ENCODE results near the gene SYNDIG1. TPM values are rescaled to one million over a fixed set of nuclear protein-coding genes. Genes with fewer than 3 reads are reported as not detected.

The SYNDIG1 gene
- 0.49 and 0.75 TPM in 2 replicates for total RNA-seq
- long read RNA-seq, partial matches to known transcripts: 1 of 3 reads
- long read RNA-seq, other reads (novel, unspliced or antisense): 1 of 3 reads

DNA sequence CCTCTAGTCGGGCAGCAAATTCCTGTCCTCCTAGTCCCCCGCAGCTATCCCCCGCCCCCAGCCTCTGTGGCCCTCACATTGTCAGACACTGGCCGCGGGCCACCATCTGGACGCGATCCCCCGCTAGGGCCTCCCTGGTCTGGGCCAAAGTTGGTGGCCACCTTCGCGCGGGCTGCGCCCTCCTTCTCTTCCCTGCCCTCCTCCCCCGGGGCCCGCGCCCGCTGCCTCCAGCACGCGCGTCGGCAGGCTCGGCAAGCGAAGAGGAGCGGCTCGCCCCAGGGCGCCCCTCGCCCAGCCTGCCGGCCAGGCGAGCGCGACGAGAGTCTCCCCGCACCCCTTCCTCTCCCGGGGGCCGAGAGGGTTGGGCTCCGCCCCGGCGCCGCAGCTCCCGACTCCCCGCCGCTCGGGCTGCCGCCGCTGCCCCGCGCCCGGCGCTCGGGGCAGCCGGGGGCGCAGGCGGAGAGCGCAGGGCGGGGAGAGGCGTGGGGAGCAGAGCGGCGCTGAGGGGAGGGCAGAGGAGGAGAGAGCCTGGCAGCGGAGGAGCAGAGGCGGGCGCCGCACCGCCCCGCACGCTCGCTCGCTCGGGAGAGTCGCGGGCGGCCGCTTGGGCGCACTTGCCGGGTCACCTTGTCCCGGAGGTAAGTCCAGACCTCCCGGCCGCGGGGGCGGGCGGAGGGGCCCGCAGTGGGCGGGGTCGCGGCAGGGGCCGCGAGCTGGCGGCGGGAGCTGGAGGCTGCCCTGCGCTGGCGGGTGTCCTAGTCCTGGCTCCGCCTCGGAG lies at the start of gene SYNDIG1:
TSS of gene SYNDIG1 (plus strand) at position 514 of the 778 bp plus-strand sequence. CDS start 73,469 bp downstream, outside the sequence.
- H3K4me1 Mint-ChIP-seq: peaks cover 20% of the 10 kb centered on the region
- TF ChIP-seq, protein P1, sequence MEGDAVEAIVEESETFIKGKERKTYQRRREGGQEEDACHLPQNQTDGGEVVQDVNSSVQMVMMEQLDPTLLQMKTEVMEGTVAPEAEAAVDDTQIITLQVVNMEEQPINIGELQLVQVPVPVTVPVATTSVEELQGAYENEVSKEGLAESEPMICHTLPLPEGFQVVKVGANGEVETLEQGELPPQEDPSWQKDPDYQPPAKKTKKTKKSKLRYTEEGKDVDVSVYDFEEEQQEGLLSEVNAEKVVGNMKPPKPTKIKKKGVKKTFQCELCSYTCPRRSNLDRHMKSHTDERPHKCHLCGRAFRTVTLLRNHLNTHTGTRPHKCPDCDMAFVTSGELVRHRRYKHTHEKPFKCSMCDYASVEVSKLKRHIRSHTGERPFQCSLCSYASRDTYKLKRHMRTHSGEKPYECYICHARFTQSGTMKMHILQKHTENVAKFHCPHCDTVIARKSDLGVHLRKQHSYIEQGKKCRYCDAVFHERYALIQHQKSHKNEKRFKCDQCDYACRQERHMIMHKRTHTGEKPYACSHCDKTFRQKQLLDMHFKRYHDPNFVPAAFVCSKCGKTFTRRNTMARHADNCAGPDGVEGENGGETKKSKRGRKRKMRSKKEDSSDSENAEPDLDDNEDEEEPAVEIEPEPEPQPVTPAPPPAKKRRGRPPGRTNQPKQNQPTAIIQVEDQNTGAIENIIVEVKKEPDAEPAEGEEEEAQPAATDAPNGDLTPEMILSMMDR (conservative IDR thresholded peaks at IDR 0.05): no peak
- peaks cover 93% of the 10 kb centered on the region for H3K27me3 Mint-ChIP-seq (ENCODE audit: low read depth)
- DNase-seq (ENCODE audit: low read depth, low spot score): no peak
- H3K9me3 Mint-ChIP-seq: no peaks in the 10 kb centered on the region
- H3K36me3 Mint-ChIP-seq (ENCODE audit: low read depth): no peaks in the 10 kb centered on the region
- no peak within 1 kb of the TSS for H3K27ac Mint-ChIP-seq (ENCODE audit: unreplicated experiment)
- H3K4me3 Mint-ChIP-seq: peak within 1 kb of the TSS; percentile 84

DNA sequence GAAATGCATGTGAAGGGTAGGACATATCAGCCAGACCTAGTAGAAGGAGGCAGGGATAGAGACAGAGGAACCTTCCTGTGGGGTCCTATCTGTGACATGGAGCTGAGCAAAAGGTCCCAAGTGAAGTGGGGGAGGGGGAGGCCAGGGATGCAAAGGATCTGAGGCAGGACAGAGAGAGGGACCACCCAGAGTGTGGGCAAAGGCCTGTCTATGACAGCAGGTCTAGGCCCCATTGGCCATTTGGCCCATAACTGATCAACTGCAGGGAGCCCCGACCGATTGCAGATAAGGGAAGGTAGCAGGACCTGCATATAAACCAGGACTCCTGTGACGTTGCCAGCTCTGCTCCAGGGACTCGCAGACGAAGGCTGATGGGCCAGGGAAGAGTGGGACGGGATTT lies 49.6 kb upstream of the SYNDIG1 start:
- peaks cover 7% of the 10 kb centered on the region for H3K27me3 Mint-ChIP-seq (ENCODE audit: low read depth)
- H3K4me1 Mint-ChIP-seq: peaks cover 14% of the 10 kb centered on the region
- H3K4me3 Mint-ChIP-seq: no peak overlapping the region
- peaks cover 3% of the 10 kb centered on the region for H3K9me3 Mint-ChIP-seq
- peaks cover 2% of the 10 kb centered on the region for H3K36me3 Mint-ChIP-seq (ENCODE audit: low read depth)
- TF ChIP-seq, protein P1 (conservative IDR thresholded peaks at IDR 0.05): no peak
- DNase-seq (ENCODE audit: low read depth, low spot score): no peak
- no peak overlapping the region for H3K27ac Mint-ChIP-seq (ENCODE audit: unreplicated experiment)

DNA sequence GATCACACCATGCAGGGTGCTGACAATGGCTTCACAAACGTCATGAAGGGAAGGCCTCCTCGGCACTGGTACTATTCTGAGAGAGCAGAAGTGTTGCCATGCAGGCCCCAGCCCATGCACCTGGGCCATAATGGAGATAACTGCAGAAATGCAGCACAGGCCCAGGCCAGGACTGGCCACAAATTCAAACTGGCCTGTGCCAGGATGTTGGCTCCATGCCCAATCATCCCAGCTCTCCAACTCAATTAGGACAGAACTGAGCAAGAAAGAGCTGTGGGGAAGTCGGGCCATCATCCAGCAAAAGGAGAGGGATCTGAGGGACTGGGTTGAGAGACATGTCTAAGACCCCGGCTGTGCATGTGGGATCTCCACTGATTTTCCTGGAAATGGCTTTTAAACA lies 48.9 kb upstream of the SYNDIG1 start:
- peaks cover 3% of the 10 kb centered on the region for H3K9me3 Mint-ChIP-seq
- DNase-seq (ENCODE audit: low read depth, low spot score): no peak
- peaks cover 20% of the 10 kb centered on the region for H3K4me1 Mint-ChIP-seq
- peaks cover 2% of the 10 kb centered on the region for H3K36me3 Mint-ChIP-seq (ENCODE audit: low read depth)
- TF ChIP-seq, protein P1 (conservative IDR thresholded peaks at IDR 0.05): no peak
- H3K27ac Mint-ChIP-seq (ENCODE audit: unreplicated experiment): no peak overlapping the region
- peaks cover 9% of the 10 kb centered on the region for H3K27me3 Mint-ChIP-seq (ENCODE audit: low read depth)
- no peak overlapping the region for H3K4me3 Mint-ChIP-seq

DNA sequence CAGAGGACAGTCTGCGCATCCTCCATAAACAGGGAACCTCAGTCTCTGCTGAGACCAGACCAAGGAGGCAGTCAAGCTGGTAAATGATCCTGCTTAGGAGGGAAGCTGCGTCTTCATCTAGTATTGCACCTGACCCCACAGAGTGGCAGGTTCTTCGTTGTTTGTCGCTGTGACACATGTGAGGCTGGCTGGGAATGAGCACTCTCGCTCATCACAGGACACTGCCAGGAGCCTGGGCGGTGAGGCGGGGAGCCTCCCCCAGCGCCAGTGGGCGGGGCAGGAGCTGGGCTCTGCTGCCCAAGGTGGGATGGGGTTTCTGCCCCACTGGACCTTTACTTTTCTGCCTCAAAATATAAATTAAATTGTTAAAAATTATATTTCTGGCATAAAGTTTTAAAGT lies 48.4 kb upstream of the SYNDIG1 start:
- Mint-ChIP-seq H3K9me3 (peaks cover 3% of the 10 kb centered on the region), H3K36me3 (ENCODE audit: low read depth) (peaks cover 2% of the 10 kb centered on the region), H3K4me1 (peaks cover 23% of the 10 kb centered on the region), H3K4me3 (no peak overlapping the region), H3K27me3 (ENCODE audit: low read depth) (peaks cover 11% of the 10 kb centered on the region), H3K27ac (ENCODE audit: unreplicated experiment) (no peak overlapping the region)
- TF ChIP-seq, protein P1 (conservative IDR thresholded peaks at IDR 0.05): no peak
- no peak for DNase-seq (ENCODE audit: low read depth, low spot score)

DNA sequence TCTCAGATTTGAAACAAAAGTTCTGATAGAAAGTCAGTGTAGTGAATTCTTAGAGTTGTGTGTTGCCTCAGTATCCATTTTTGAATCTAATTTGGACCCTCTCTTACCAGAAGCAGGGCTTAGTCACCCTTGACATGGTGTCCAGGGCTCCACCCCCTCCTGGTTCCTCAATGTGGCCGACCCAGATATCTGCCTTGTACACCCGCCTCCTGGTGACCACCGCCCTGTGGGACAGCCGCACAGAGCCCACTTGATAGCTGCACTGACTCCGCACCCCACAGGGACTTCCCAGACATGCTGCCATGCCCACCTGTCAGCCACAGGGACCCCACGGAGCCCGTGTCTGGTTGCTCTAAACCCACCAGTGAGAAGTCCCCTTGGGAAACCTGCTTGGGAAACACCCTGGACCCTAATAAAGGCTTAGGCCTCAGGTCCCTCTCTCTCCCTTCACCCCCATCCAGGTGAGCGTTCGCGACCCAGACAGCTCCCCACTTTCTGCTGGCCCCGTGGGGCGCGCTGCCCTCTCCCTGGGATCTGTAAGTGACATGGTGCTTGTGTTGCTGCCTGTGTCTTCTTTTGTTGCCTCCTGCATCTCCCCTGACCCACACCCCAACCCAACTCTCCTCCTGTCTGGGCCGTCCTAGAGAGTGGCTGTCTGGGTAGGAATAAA lies 47.2 kb upstream of the SYNDIG1 start:
- H3K27ac Mint-ChIP-seq (ENCODE audit: unreplicated experiment): no peak overlapping the region
- DNase-seq (ENCODE audit: low read depth, low spot score): no peak
- no peaks in the 10 kb centered on the region for H3K9me3 Mint-ChIP-seq
- H3K36me3 Mint-ChIP-seq (ENCODE audit: low read depth): no peaks in the 10 kb centered on the region
- H3K4me3 Mint-ChIP-seq: no peak overlapping the region
- H3K27me3 Mint-ChIP-seq (ENCODE audit: low read depth): peaks cover 14% of the 10 kb centered on the region
- TF ChIP-seq, protein P1 (conservative IDR thresholded peaks at IDR 0.05): no peak
- peaks cover 23% of the 10 kb centered on the region for H3K4me1 Mint-ChIP-seq
